Testis (tissue), 5 donors: Measurements from ENCODE around the gene TUBG2. TPM values are rescaled to one million over a fixed set of nuclear protein-coding genes. Genes with fewer than 3 reads are reported as not detected.
"Not testable (repeated sequence)": the region's sequence is repeated elsewhere in the genome, so short reads cannot be mapped to it uniquely, and the experiment has no call there.

Source experiments
- DNase-seq: peaks from one replicate; pipeline ENCODE4 v3.0.0-alpha.2; 2019
- H3K27ac ChIP-seq, 2 donors: fragments of 200-600 bp; sonication (generic); one replicate each; pipeline ENCODE4 v1.5.1; 2019
- H3K27me3 ChIP-seq: fragments of 200-600 bp; sonication (generic); one replicate; pipeline ENCODE4 v1.5.1; 2019
- H3K36me3 ChIP-seq: fragments of 200-600 bp; sonication (generic); one replicate; pipeline ENCODE4 v1.5.1; 2017; ENCODE audit warnings: low read depth; ENCODE audit errors: missing control alignments
- H3K4me1 ChIP-seq: fragments of 200-600 bp; sonication (generic); one replicate; pipeline ENCODE4 v1.5.1; 2019
- H3K4me3 ChIP-seq, 2 donors: fragments of 200-600 bp; sonication (generic); one replicate each; pipeline ENCODE4 v1.5.1; 2017 to 2019
- H3K9me3 ChIP-seq: fragments of 200-600 bp; sonication (generic); one replicate; pipeline ENCODE4 v1.5.1; 2017
- POLR2A ChIP-seq: fragments of 450-650 bp; IDR thresholded peaks from one replicate; pipeline ENCODE4 v1.6.1; 2017; ENCODE audit warnings: antibody characterized with exemption, mild to moderate bottlenecking, moderate library complexity
- WGBS, 2 donors: methylation state at CpG; one replicate each; pipeline ENCODE4 v1.1.5; 2018; 5-methylcytosine and 5-hydroxymethylcytosine counted together
- intact Hi-C: fragments of 100-400 bp; cut with DNase I; formaldehyde crosslinking; loops from one replicate; pipeline ENCODE4 v1.15.1; 2023; ENCODE audit warnings: low total_unique reads
- long read RNA-seq, 2 donors: transcript quantifications; one replicate each; lab custom pipeline, GENCODE V29; 2026
- polyA plus RNA-seq: library from polyadenylated mRNA; stranded (reverse); fragments of 350-450 nt; fragmentation: Illumina TruSeq; extraction: RNeasy Lipid Tissue Mini Kit (QIAGEN cat#74804); gene quantifications from one replicate; pipeline ENCODE4 v1.2.3, GENCODE V29; 2014; ENCODE audit warnings: low read depth, low replicate concordance; ENCODE audit not compliant: insufficient read depth
- total RNA-seq, 2 donors: library from RNA; depleted of rRNA; stranded (reverse); fragments of >200 nt; gene quantifications; one replicate each; pipeline ENCODE4 v1.2.3, GENCODE V29; 2016
- TF ChIP-seq, protein P1 (sequence below), 3 experiments: fragments of 450-650 bp in 2 of 3; fragments of 200-600 bp in 1 of 3; sonication (generic) in 1 of 3; IDR thresholded peaks; one replicate each; pipeline ENCODE4 v1.5.1; 2016 to 2019; ENCODE audit warnings: antibody characterized with exemption in 3 of 3, mild to moderate bottlenecking in 2 of 3, moderate library complexity in 1 of 3

Gene TUBG2
- 10 to 100 TPM; 50.4 to 57.5 TPM for total RNA-seq
- 30.6 TPM for polyA plus RNA-seq
- long read RNA-seq, donor 1, transcript TUBG2-201 (11 exons, 1,761 nt): major isoform, 6 of 7 reads
- long read RNA-seq, donor 1, partial matches to known transcripts: 0 of 7 reads
- long read RNA-seq, donor 1, other reads (novel, unspliced or antisense): 0 of 7 reads
- long read RNA-seq, donor 2, partial matches to known transcripts: 0 of 2 reads
- long read RNA-seq, donor 2, other reads (novel, unspliced or antisense): 0 of 2 reads

DNA sequence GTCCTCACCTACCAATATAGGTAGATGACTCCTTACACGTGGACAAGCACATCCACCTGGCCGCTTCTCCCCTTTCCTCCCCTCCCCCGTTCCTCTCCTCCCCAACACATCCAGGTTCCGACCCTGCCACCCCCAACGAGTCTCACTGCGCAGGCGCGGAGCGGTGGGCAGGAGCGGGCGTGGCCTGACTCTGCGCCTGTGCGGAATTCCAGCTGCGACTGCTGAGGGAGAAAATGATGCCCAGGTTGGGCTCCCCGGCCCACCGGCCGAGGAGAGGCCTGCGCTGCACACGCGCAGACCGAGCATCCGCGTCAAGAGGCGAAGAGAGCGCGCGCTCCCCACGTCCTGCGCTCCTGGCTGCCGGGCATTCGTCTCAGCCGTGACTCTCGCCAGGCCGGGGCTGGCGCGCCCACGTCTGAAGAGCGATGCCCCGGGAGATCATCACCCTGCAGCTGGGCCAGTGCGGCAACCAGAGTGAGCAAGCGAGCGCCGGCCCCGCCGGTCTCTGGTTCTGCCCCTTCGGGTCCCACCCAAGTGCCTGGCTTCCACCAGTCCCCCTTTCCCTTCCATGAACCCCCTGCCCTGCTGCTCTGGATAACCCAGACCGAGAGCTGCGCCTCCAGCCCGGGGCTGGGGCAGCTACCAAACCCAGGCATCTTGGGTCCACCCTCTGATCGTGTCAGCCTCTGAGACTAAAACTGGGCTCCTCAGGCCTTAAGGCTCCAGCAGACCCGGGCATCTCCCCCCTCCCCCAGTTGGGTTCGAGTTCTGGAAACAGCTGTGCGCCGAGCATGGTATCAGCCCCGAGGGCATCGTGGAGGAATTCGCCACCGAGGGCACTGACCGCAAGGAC is at the start of gene TUBG2:
Gene TUBG2, plus strand, starts transcription at position 206 of the 853 bp plus-strand sequence. Its CDS starts 220 bp downstream, at position 426.
- H3K4me1 ChIP-seq: peaks cover 10% of the 10 kb centered on the region
- peak within 1 kb of the TSS; percentile 70 to 78 for H3K27ac ChIP-seq
- 1 to 4% methylated on average over 25 to 41 of the region's 59 CpGs for WGBS, 2 donors
- peak; percentile 90 for DNase-seq
- no peaks in the 10 kb centered on the region for H3K27me3 ChIP-seq
- TF ChIP-seq, protein P1, sequence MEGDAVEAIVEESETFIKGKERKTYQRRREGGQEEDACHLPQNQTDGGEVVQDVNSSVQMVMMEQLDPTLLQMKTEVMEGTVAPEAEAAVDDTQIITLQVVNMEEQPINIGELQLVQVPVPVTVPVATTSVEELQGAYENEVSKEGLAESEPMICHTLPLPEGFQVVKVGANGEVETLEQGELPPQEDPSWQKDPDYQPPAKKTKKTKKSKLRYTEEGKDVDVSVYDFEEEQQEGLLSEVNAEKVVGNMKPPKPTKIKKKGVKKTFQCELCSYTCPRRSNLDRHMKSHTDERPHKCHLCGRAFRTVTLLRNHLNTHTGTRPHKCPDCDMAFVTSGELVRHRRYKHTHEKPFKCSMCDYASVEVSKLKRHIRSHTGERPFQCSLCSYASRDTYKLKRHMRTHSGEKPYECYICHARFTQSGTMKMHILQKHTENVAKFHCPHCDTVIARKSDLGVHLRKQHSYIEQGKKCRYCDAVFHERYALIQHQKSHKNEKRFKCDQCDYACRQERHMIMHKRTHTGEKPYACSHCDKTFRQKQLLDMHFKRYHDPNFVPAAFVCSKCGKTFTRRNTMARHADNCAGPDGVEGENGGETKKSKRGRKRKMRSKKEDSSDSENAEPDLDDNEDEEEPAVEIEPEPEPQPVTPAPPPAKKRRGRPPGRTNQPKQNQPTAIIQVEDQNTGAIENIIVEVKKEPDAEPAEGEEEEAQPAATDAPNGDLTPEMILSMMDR (IDR thresholded peaks at IDR 0.05): no peak
- TF ChIP-seq POLR2A: no peak
- no peaks in the 10 kb centered on the region for H3K9me3 ChIP-seq
- intact Hi-C loops: no loop called here
- H3K4me3 ChIP-seq: peak within 1 kb of the TSS; percentile 48 to 85
- no peaks in the 10 kb centered on the region for H3K36me3 ChIP-seq

DNA sequence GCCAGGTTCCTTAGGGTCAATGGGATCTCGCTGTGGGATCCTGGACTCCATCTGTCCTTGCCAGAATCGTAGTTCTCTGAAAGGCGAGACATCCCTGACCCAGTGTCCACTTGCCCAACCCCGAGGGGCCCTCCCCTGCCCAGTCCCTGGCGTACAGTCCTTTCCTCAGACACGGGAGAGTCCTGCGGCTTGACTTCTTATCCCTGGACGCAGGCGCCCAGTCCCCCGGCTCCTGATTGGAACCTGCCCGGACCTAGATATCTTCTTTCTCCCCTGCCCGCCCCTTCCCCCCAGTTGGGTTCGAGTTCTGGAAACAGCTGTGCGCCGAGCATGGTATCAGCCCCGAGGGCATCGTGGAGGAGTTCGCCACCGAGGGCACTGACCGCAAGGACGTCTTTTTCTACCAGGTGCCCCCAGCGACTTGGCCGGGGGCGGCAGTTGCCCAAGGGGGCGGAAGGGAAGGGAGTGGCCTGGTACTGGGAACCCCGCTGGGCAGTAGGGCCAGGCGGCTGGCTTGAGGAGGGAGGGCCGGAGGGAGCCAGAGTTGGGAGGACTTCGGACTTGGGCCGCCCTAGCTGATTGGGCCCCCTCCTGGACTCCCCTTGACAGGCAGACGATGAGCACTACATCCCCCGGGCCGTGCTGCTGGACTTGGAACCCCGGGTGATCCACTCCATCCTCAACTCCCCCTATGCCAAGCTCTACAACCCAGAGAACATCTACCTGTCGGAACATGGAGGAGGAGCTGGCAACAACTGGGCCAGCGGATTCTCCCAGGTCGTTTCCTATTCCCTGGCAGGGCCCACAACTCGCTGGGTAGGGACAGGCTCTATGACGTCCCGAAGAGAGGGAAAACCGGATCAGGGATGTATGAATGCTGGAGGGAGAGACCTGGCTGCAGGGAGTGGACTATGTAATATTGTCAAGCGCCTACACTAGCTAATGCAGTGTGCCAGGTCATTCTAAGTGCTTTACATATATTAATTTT is 49.0 kb upstream of the TUBG2 start:
- intact Hi-C loops, H3K36me3 ChIP-seq, H3K27me3 ChIP-seq, DNase-seq, H3K9me3 ChIP-seq: not testable (repeated sequence)
- Histone ChIP-seq H3K27ac (peak overlapping the region; percentile 76 to 78), H3K4me1 (peaks cover 23% of the 10 kb centered on the region), H3K4me3 (peak overlapping the region; percentile 98 to 99)
- 9 to 10% methylated on average over 27 to 36 of the region's 42 CpGs for WGBS, 2 donors

DNA sequence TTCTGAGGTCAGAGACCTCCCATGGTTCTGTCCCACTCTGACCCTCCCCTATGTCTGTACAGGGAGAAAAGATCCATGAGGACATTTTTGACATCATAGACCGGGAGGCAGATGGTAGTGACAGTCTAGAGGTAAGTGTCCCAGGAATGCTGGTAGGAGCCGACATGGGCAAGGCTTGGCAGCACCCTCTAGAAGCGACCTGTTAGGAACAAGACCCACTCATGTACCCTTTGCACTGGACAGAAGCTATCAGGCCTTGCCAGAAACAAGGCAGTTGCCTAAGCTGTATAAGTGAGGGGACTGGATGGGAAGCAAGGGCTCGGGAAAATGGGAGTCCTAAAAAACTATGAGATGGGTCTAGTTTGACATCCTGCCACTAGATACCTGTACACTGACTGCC is 47.1 kb upstream of the TUBG2 start:
- Histone ChIP-seq H3K27me3 (no peaks in the 10 kb centered on the region), H3K36me3 (no peaks in the 10 kb centered on the region)
- intact Hi-C loops: no loop called here

DNA sequence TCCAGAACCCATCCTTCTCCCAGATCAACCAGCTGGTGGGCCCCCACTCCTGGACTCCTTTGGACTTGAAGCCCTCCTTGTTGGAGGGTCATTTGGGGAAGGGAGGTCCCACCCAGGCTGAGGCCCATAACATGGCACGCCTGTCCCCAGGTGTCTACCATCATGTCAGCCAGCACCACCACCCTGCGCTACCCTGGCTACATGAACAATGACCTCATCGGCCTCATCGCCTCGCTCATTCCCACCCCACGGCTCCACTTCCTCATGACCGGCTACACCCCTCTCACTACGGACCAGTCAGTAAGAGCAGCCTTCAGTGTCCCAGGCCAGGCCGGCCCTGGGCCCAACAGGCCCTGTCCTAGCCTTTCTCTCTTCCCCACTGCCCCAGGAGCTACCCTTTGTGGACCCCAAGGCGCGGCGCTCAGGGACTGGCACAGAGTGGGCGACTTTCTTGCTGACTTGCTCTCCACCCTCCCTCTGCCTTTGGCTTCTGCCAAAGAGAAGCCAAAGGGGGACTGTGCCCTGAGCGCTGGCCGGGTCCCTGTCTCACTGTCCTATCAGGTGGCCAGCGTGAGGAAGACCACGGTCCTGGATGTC is 45.3 kb upstream of the TUBG2 start:
- Histone ChIP-seq H3K27ac (no peak overlapping the region), H3K36me3 (no peaks in the 10 kb centered on the region), H3K4me3 (no peak overlapping the region), H3K27me3 (no peaks in the 10 kb centered on the region), H3K9me3 (no peaks in the 10 kb centered on the region), H3K4me1 (peaks cover 10% of the 10 kb centered on the region)
- intact Hi-C loops: no loop called here
- 97 to 99% methylated on average over 12 to 17 of the region's 17 CpGs for WGBS, 2 donors
- no peak for DNase-seq
- no peak for TF ChIP-seq POLR2A
- TF ChIP-seq, protein P1 (IDR thresholded peaks at IDR 0.05): no peak

More for the DNA sequence above, 47.1 kb upstream of the TUBG2 start:
- H3K4me3 ChIP-seq: no peak overlapping the region
- no peaks in the 10 kb centered on the region for H3K9me3 ChIP-seq
- no peak for DNase-seq
- peaks cover 12% of the 10 kb centered on the region for H3K4me1 ChIP-seq
- WGBS, 2 donors: 95 to 98% methylated on average over 4 of the region's 4 CpGs
- TF ChIP-seq, protein P1 (IDR thresholded peaks at IDR 0.05): no peak
- no peak for TF ChIP-seq POLR2A
- no peak overlapping the region for H3K27ac ChIP-seq
